ENCODE data around the gene TLX3. TPM values are rescaled to one million over a fixed set of nuclear protein-coding genes. Genes with fewer than 3 reads are reported as not detected.

The TLX3 gene
- total RNA-seq, 4 donors from 2014 or later: not detected

DNA sequence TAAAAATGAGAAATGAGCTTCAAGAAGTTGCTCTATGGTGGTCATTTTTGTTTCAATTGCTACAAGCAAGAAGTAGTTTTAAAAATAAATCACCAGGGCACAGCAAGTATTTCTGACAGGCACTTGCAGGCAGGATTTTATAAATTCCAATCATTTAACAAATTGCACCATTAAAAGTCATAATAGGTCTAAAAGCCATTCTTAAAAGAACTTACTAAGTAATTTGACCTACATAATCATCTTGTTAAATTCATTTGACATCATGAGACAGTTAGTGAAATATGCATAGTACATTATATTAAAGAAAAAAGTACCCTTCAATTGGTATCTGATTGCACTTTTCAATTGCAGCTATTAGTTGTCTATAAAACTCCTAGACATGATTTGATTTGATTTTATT, 31.0 kb downstream of the TLX3 start:
- Histone ChIP-seq H3K27me3 (peaks cover 50% of the 10 kb centered on the region), H3K4me3 (no peak overlapping the region), H3K27ac (no peak overlapping the region), H3K4me1 (peaks cover 12% of the 10 kb centered on the region), H3K36me3 (no peaks in the 10 kb centered on the region), H3K9me3 (no peaks in the 10 kb centered on the region)
- no peak for DNase-seq (ENCODE audit: low spot score in 2 of 2)
- TF ChIP-seq EP300 (IDR thresholded peaks at IDR 0.05): no peak
- TF ChIP-seq POLR2A (IDR thresholded peaks at IDR 0.05): no peak
- TF ChIP-seq, protein P1, sequence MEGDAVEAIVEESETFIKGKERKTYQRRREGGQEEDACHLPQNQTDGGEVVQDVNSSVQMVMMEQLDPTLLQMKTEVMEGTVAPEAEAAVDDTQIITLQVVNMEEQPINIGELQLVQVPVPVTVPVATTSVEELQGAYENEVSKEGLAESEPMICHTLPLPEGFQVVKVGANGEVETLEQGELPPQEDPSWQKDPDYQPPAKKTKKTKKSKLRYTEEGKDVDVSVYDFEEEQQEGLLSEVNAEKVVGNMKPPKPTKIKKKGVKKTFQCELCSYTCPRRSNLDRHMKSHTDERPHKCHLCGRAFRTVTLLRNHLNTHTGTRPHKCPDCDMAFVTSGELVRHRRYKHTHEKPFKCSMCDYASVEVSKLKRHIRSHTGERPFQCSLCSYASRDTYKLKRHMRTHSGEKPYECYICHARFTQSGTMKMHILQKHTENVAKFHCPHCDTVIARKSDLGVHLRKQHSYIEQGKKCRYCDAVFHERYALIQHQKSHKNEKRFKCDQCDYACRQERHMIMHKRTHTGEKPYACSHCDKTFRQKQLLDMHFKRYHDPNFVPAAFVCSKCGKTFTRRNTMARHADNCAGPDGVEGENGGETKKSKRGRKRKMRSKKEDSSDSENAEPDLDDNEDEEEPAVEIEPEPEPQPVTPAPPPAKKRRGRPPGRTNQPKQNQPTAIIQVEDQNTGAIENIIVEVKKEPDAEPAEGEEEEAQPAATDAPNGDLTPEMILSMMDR (IDR thresholded peaks at IDR 0.05): no peak
- no peak for TF ChIP-seq POLR2AphosphoS5 (IDR thresholded peaks at IDR 0.05)

DNA sequence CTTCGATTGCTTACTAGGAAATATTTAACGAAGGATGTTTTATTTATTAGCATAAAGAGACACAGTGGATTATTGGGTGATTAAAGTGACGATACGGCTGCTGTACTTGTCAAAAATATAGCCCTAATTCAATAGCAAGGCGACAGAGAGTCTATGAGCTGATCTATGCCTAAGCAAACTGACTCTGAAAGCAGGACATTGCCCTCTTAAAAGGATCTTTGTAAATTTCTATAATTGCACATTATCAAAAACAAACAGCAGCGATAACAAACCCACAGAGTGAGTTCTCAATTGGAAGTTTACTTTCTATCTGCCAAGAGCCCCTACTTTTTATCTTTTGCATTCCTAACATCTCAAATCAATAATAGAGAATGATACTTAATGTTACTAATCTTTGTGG, 31.4 kb downstream of the TLX3 start:
- TF ChIP-seq, protein P1 (IDR thresholded peaks at IDR 0.05): no peak
- TF ChIP-seq EP300 (IDR thresholded peaks at IDR 0.05) (no peak), POLR2A (IDR thresholded peaks at IDR 0.05) (no peak), POLR2AphosphoS5 (IDR thresholded peaks at IDR 0.05) (no peak)
- Histone ChIP-seq H3K36me3 (no peaks in the 10 kb centered on the region), H3K27me3 (peaks cover 47% of the 10 kb centered on the region), H3K4me3 (no peak overlapping the region), H3K4me1 (peaks cover 12% of the 10 kb centered on the region), H3K27ac (no peak overlapping the region), H3K9me3 (no peaks in the 10 kb centered on the region)
- no peak for DNase-seq (ENCODE audit: low spot score in 2 of 2)
- 73% methylated on average over 6 of the region's 6 CpGs for WGBS

DNA sequence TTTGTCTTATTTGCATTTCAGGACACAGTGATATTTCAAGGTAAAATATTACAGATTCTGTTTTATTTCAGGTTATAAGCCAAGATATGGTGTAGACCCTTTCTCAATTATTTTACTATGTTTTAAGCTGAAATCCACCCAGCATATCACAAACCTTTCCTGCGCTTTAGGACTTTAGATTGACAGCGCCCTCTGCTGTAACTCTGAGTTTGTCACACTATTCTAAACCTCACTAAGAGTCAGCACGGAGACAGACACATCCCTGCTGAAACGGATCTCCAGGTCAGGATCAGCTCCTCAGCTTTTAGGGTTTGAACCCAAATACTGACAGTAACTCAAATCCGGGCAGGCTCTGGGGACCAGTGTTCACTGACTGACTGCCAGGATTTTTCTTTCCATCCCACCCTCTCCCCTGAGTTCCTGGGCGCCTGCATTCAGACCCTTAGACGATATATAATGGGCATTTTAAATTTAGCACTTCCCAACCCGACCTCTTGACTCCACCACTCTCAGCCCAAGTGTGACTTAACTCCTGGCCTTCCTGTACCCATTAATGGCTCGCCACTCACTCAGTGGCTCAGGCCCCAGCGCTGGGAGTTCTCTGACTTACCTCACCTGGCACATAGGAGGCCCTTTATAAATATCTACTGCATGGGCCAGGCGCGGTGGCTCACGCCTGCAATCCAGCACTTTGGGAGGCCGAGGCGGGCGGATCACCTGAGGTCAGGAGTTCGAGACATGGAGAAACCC, 33.5 kb downstream of the TLX3 start:
- 54% methylated on average over 17 of the region's 17 CpGs for WGBS
- no peak overlapping the region for H3K27ac ChIP-seq
- H3K27me3 ChIP-seq: peaks cover 31% of the 10 kb centered on the region
- H3K36me3 ChIP-seq: no peaks in the 10 kb centered on the region
- H3K4me3 ChIP-seq: no peak overlapping the region
- no peak for TF ChIP-seq POLR2A (IDR thresholded peaks at IDR 0.05)
- no peak for TF ChIP-seq POLR2AphosphoS5 (IDR thresholded peaks at IDR 0.05)
- TF ChIP-seq EP300 (IDR thresholded peaks at IDR 0.05): no peak
- TF ChIP-seq, protein P1 (IDR thresholded peaks at IDR 0.05): peak in 1 of 2 donors; percentile 51
- DNase-seq (ENCODE audit: low spot score in 2 of 2): no peak
- H3K9me3 ChIP-seq: no peaks in the 10 kb centered on the region
- H3K4me1 ChIP-seq: no peaks in the 10 kb centered on the region

DNA sequence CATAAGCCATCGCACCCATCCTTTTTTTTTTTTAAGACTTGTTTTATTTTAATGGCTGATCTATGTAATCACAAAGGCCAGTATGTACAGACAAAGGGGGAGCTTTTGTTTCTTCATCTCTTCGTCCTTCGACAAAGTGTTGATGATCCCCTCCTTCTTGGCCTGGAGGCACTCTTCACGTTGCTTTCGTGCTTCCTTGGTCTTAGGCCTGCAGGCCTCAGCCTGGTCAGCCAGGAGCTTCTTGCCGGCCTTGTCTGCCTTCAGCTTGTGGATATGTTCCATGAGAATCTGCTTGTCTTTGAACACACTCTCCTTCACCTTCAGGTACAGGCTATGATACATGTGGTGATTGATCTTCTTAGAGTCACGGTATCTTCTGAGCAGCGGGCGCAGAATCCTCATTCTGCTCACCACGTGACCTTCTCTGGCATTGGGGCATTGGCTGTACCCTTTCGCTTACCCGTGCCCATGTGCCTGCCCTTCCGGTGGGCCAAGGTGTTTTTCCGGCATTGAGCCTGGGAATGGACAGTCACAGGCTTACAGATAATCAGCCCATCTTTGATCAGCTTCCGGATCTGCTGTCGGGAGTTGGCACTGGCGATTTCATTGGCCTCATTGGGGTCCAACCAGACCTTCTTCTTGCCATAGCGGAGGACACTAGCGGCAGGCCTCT, 36.0 kb downstream of the TLX3 start:
- Histone ChIP-seq H3K27ac (no peak overlapping the region), H3K27me3 (peaks cover 18% of the 10 kb centered on the region), H3K9me3 (no peaks in the 10 kb centered on the region), H3K36me3 (no peaks in the 10 kb centered on the region), H3K4me1 (no peaks in the 10 kb centered on the region), H3K4me3 (no peak overlapping the region)
- WGBS: 93% methylated on average over 19 of the region's 19 CpGs
- TF ChIP-seq POLR2AphosphoS5 (IDR thresholded peaks at IDR 0.05) (no peak), POLR2A (IDR thresholded peaks at IDR 0.05) (no peak)
- TF ChIP-seq, protein P1 (IDR thresholded peaks at IDR 0.05): no peak
- DNase-seq (ENCODE audit: low spot score in 2 of 2): no peak

DNA sequence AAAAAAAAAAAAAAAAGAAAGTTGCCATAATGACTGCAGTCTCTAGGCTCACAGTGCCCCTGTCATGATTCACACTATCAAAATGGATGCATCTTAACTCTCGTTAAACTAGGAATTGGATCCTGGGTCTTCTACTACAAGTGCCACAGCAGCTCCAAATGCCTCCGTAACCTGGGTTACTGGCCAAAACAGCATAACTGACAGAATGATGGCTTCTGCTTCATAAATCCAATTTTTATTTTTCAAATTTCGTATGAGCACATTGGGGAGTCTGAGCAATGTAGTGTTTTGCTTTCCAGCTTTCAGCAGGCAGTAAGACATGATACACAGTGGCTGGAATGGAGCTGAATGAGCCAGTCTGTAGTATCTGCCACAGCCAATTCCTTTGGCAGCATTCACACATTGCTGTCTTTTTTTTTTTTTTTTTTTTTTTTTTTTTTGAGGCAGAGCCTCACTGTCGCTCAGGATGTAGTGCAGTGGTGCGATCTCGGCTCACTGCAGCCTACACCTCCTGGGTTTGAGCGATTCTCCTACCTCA, 42.6 kb downstream of the TLX3 start:
- H3K36me3 ChIP-seq: no peaks in the 10 kb centered on the region
- H3K4me1 ChIP-seq: no peaks in the 10 kb centered on the region
- TF ChIP-seq POLR2A (IDR thresholded peaks at IDR 0.05) (no peak), EP300 (IDR thresholded peaks at IDR 0.05) (no peak), POLR2AphosphoS5 (IDR thresholded peaks at IDR 0.05) (no peak)
- TF ChIP-seq, protein P1 (IDR thresholded peaks at IDR 0.05): no peak
- 74% methylated on average over 7 of the region's 7 CpGs for WGBS
- no peak for DNase-seq (ENCODE audit: low spot score in 2 of 2)
- H3K9me3 ChIP-seq: no peaks in the 10 kb centered on the region
- H3K27me3 ChIP-seq: peaks cover 5% of the 10 kb centered on the region
- H3K4me3 ChIP-seq: no peak overlapping the region
- H3K27ac ChIP-seq: no peak overlapping the region

Data from suprapubic skin (tissue), 4 donors.